ENCODE data around the gene TMEM184B. TPM values are rescaled to one million over a fixed set of nuclear protein-coding genes. Genes with fewer than 3 reads are reported as not detected.

Gene TMEM184B
- total and polyA plus RNA-seq, 2 of the 8 experiments (the other 6 are each of a cell fraction or from before 2014, with no cell fraction given), result 41.6 to 81.0 TPM

DNA sequence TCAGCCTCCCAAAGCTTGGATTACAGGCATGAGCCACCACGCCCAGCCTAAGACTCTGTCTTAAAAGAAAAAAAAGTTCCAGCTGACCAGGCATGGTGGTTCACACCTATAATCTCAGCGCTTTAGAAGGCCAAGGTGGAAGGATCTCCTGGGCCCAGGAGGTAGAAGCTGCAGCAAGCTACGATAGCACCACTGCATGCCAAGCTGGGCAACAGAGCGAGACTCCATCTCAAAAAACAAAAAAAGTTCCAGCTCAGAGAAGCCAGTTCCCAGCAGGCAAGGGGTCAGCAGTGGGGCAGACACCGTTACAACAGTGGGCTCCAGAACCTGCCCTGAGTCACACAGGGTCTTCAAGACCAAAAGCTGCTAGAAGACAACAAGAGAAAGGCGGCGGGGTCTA is 3.3 kb downstream of the TMEM184B start:
- Histone ChIP-seq H4K8ac (ENCODE audit: extremely low read depth, insufficient read depth, low read length) (no peak overlapping the region; the same call in 1 of the 2 replicates), H3K27me3 (replicated peaks in 1 of 4; ENCODE audit: control insufficient read depth in 3 of 4, extremely low read depth in 1 of 4, insufficient read depth in 3 of 4, low read length in 3 of 4) (no peaks in the 10 kb centered on the region; a peak in 1 of 7 replicates)
- WGBS, 2 experiments (ENCODE audit: extremely low coverage in 1 of 2, insufficient coverage in 1 of 2, insufficient read length in 1 of 2, insufficient replicate concordance in 2 of 2, low coverage in 1 of 2, low lambda C conversion rate in 2 of 2, missing lambda C conversion rate in 1 of 2), result 95% methylated on average over 7 of the region's 7 CpGs; no CpG with 5 or more reads in 1 of the 2 experiments
- no peak for TF ChIP-seq BACH1 (IDR thresholded peaks at IDR 0.05; ENCODE audit: low read length)
- TF ChIP-seq CHD1 (IDR thresholded peaks at IDR 0.05; ENCODE audit: low read depth, low read length), result no peak
- no peak for TF ChIP-seq SUZ12 (IDR thresholded peaks at IDR 0.05; ENCODE audit: low read length)
- no peak for TF ChIP-seq BCL11A (IDR thresholded peaks at IDR 0.05; ENCODE audit: low read depth in 2 of 2, low read length in 2 of 2)
- no peak for TF ChIP-seq POLR2AphosphoS5 (IDR thresholded peaks at IDR 0.05; ENCODE audit: low read depth, low read length)
- no peak for TF ChIP-seq JUN (IDR thresholded peaks at IDR 0.05; ENCODE audit: low read depth, low read length)
- TF ChIP-seq EZH2 (IDR thresholded peaks at IDR 0.05; ENCODE audit: low read depth, low read length, severe bottlenecking), result no peak
- no peak for TF ChIP-seq EGR1 (IDR thresholded peaks at IDR 0.05; ENCODE audit: borderline replicate concordance, low read depth, low read length)
- no peak for TF ChIP-seq SRF (IDR thresholded peaks at IDR 0.05; ENCODE audit: low read depth, low read length)
- TF ChIP-seq TCF12 (IDR thresholded peaks at IDR 0.05; ENCODE audit: low read depth, low read length), result no peak
- TF ChIP-seq YY1 (IDR thresholded peaks at IDR 0.05; ENCODE audit: low read depth, low read length), result no peak
- no peak for TF ChIP-seq CHD2 (IDR thresholded peaks at IDR 0.05; ENCODE audit: low read length)
- TF ChIP-seq E2F6 (IDR thresholded peaks at IDR 0.05), result no peak
- TF ChIP-seq SP1 (IDR thresholded peaks at IDR 0.05; ENCODE audit: low read depth, low read length), result no peak
- TF ChIP-seq KDM5A (IDR thresholded peaks at IDR 0.05; ENCODE audit: low read length), result no peak

More for the DNA sequence above, 3.3 kb downstream of the TMEM184B start:
- H3K4ac ChIP-seq (replicated peaks; ENCODE audit: insufficient read length, low read depth, low read length), result no peak overlapping the region
- H2BK15ac ChIP-seq (ENCODE audit: low read length), result no peak overlapping the region
- H3K23me2 ChIP-seq (ENCODE audit: low read depth, low read length), result peaks cover 10% of the 10 kb centered on the region
- peaks cover 39% of the 10 kb centered on the region for H3K79me1 ChIP-seq (ENCODE audit: low read depth, low read length)
- no peak overlapping the region for H3K23ac ChIP-seq (ENCODE audit: insufficient read length)
- H2BK120ac ChIP-seq (replicated peaks; ENCODE audit: low read depth, low read length), result no peak overlapping the region
- H2AFZ ChIP-seq (ENCODE audit: low read length), result no peak overlapping the region
- POLR2A ChIA-PET (ENCODE audit: partially characterized antibody), result interaction anchor here (1.1 to 7.8 kb wide), 2 partner anchors 18 to 53 kb away, joined by 5 to 81 read pairs; no protein-coding TSS in a partner anchor
- no peak overlapping the region for H3K9ac ChIP-seq (replicated peaks in 1 of 4; ENCODE audit: extremely low read depth in 1 of 4, low read depth in 3 of 4, low read length in 3 of 4)
- H4K5ac ChIP-seq (ENCODE audit: insufficient read length, low read depth, low read length), result no peak overlapping the region
- H3K18ac ChIP-seq (ENCODE audit: extremely low read depth, low read length), result no peak overlapping the region
- H2AK5ac ChIP-seq (ENCODE audit: low read depth, low read length), result no peak overlapping the region
- no peak overlapping the region for H2BK20ac ChIP-seq (ENCODE audit: low read length)
- H3K27ac ChIP-seq (ENCODE audit: low read depth, low read length), result no peak overlapping the region
- H3K4me1 ChIP-seq (replicated peaks in 1 of 4; ENCODE audit: control insufficient read depth in 3 of 4, insufficient read depth in 4 of 4, low read length in 3 of 4), result peaks cover 14 to 23% (median 19%) of the 10 kb centered on the region in 4 experiments
- H4K20me1 ChIP-seq (replicated peaks in 1 of 2; ENCODE audit: control insufficient read depth in 1 of 2, insufficient read depth in 2 of 2, low read length in 2 of 2), result peaks cover 23 to 34% of the 10 kb centered on the region in 2 experiments
- no peak overlapping the region for H4K91ac ChIP-seq (replicated peaks; ENCODE audit: insufficient read length, low read length)
- H3K14ac ChIP-seq (ENCODE audit: insufficient read length), result no peak overlapping the region
- H2BK12ac ChIP-seq (ENCODE audit: low read depth, low read length), result no peak overlapping the region
- DNase-seq (ENCODE audit: low read depth in 1 of 2, low spot score in 2 of 2) (no peak), FAIRE-seq (no peak)
- H2BK5ac ChIP-seq (ENCODE audit: low read depth, low read length), result no peak overlapping the region
- H3K9me3 ChIP-seq (ENCODE audit: insufficient read depth in 2 of 2, low read depth in 1 of 2, low read length in 1 of 2), result no peaks in the 10 kb centered on the region
- CTCF ChIA-PET (ENCODE audit: partially characterized antibody), result interaction anchor here (0.6 to 4.5 kb wide), 6 partner anchors 8 to 467 kb away, joined by 3 to 33 read pairs (median 4); no protein-coding TSS in a partner anchor
- H3K36me3 ChIP-seq (ENCODE audit: control insufficient read depth in 2 of 4, insufficient read depth in 4 of 4, low read length in 3 of 4), result 0 out of 8 replicates have a peak, but pooled peaks cover 0 to 3% (median 0%) of the 10 kb centered on the region in 4 experiments
- no peak overlapping the region for H3K56ac ChIP-seq (replicated peaks; ENCODE audit: insufficient read length, low read depth, low read length)
- H3K79me2 ChIP-seq (ENCODE audit: control insufficient read depth in 1 of 2, insufficient read depth in 2 of 2, low read length in 2 of 2), result peaks cover 21 to 67% of the 10 kb centered on the region in 2 experiments
- H3K4me2 ChIP-seq (ENCODE audit: insufficient read depth in 1 of 2, low read depth in 2 of 2, low read length in 2 of 2), result no peak overlapping the region
- H3K4me3 ChIP-seq (ENCODE audit: extremely low read depth in 1 of 4, insufficient read depth in 2 of 4, low read depth in 3 of 4, low read length in 4 of 4), result no peak overlapping the region
